ENCODE measurements around the gene MACROD1. TPM values are rescaled to one million over a fixed set of nuclear protein-coding genes. Genes with fewer than 3 reads are reported as not detected.

Gene MACROD1
- total RNA-seq (2014; rRNA removed; shearing (Covaris generic)) (21.0 and 403 TPM in 2 replicates), polyA plus RNA-seq (2016; fragmentation: Nextera tagmentation; extraction: Ambion mirVana) (18.6 and 21.2 TPM in 2 replicates)

- Histone ChIP-seq H3K9me3 (ENCODE audit: low read depth) (no peaks in the 10 kb centered on the region), H3K27ac (no peak within 1 kb of the TSS), H4K20me1 (ENCODE audit: insufficient read depth) (no peaks in the 10 kb centered on the region), H3K4me2 (ENCODE audit: unreplicated experiment) (peak within 1 kb of the TSS; percentile 64), H3F3A (ENCODE audit: insufficient read depth) (no peaks in the 10 kb centered on the region), H3K9ac (peak within 1 kb of the TSS; percentile 67), H3K4me1 (ENCODE audit: insufficient read depth) (peaks cover 3% of the 10 kb centered on the region; the same call in 1 of the 2 replicates), H2AFZ (peak within 1 kb of the TSS; percentile 86), H3K36me3 (ENCODE audit: low read depth) (no peaks in the 10 kb centered on the region), H3K79me2 (ENCODE audit: insufficient read depth) (no peaks in the 10 kb centered on the region), H3K4me3 (peak within 1 kb of the TSS; percentile 76), H3K27me3 (replicated peaks; ENCODE audit: insufficient read depth) (no peaks in the 10 kb centered on the region), H3K9me2 (ENCODE audit: insufficient read depth) (no peaks in the 10 kb centered on the region)
- peak; percentile 95 for DNase-seq
- TF ChIP-seq EZH2 (IDR thresholded peaks at IDR 0.05; ENCODE audit: insufficient read depth, poor library complexity, severe bottlenecking): no peak
- no peak for TF ChIP-seq EZH2phosphoT487 (IDR thresholded peaks at IDR 0.05; ENCODE audit: insufficient read depth, low read depth)
- in situ Hi-C loops (cut with MboI): no loop called here
- 1 to 2% methylated on average over 53 to 57 of the region's 92 CpGs for WGBS, 2 experiments (ENCODE audit: low coverage in 1 of 2, low lambda C conversion rate in 2 of 2, missing lambda C conversion rate in 2 of 2)
Measured at GRCh38 chr11:64165842-64166635, at the start of gene MACROD1. TSS of gene MACROD1 (minus strand) at chr11:64166113. CDS start at chr11:64165994, 119 bp downstream.

- H3K4me1 ChIP-seq (ENCODE audit: insufficient read depth): peaks cover 21% of the 10 kb centered on the region
- WGBS, 2 experiments (ENCODE audit: low coverage in 1 of 2, low lambda C conversion rate in 2 of 2, missing lambda C conversion rate in 2 of 2): 84 to 97% methylated on average over 13 to 30 of the region's 30 CpGs
- H3K79me2 ChIP-seq (ENCODE audit: insufficient read depth): no peaks in the 10 kb centered on the region
- no peak overlapping the region for H2AFZ ChIP-seq
- H3K9me3 ChIP-seq (ENCODE audit: low read depth): no peaks in the 10 kb centered on the region
- H3K36me3 ChIP-seq (ENCODE audit: low read depth): no peaks in the 10 kb centered on the region
- peaks cover 18% of the 10 kb centered on the region for H3F3A ChIP-seq (ENCODE audit: insufficient read depth)
- no peak overlapping the region for H3K4me3 ChIP-seq
- no peaks in the 10 kb centered on the region for H4K20me1 ChIP-seq (ENCODE audit: insufficient read depth)
- in situ Hi-C loops (cut with MboI): no loop called here
- no peaks in the 10 kb centered on the region for H3K27me3 ChIP-seq (replicated peaks; ENCODE audit: insufficient read depth)
- no peak for DNase-seq
- TF ChIP-seq EZH2phosphoT487 (IDR thresholded peaks at IDR 0.05; ENCODE audit: insufficient read depth, low read depth) (no peak), EZH2 (IDR thresholded peaks at IDR 0.05; ENCODE audit: insufficient read depth, poor library complexity, severe bottlenecking) (no peak)
- H3K27ac ChIP-seq: no peak overlapping the region
- H3K4me2 ChIP-seq (ENCODE audit: unreplicated experiment): no peak overlapping the region
- no peaks in the 10 kb centered on the region for H3K9me2 ChIP-seq (ENCODE audit: insufficient read depth)
- H3K9ac ChIP-seq: no peak overlapping the region
Measured at GRCh38 chr11:64211181-64211872, 45.4 kb upstream of the MACROD1 start.

- Histone ChIP-seq H3K27ac (no peak overlapping the region), H3F3A (ENCODE audit: insufficient read depth) (peaks cover 20% of the 10 kb centered on the region), H3K4me3 (no peak overlapping the region), H3K79me2 (ENCODE audit: insufficient read depth) (no peaks in the 10 kb centered on the region), H3K27me3 (replicated peaks; ENCODE audit: insufficient read depth) (no peaks in the 10 kb centered on the region), H2AFZ (no peak overlapping the region), H3K4me1 (ENCODE audit: insufficient read depth) (peaks cover 19% of the 10 kb centered on the region), H3K36me3 (ENCODE audit: low read depth) (no peaks in the 10 kb centered on the region), H3K9me3 (ENCODE audit: low read depth) (no peaks in the 10 kb centered on the region), H4K20me1 (ENCODE audit: insufficient read depth) (no peaks in the 10 kb centered on the region), H3K9ac (no peak overlapping the region), H3K4me2 (ENCODE audit: unreplicated experiment) (no peak overlapping the region), H3K9me2 (ENCODE audit: insufficient read depth) (no peaks in the 10 kb centered on the region)
- no peak for DNase-seq
- in situ Hi-C loops (cut with MboI): no loop called here
- TF ChIP-seq EZH2 (IDR thresholded peaks at IDR 0.05; ENCODE audit: insufficient read depth, poor library complexity, severe bottlenecking) (no peak), EZH2phosphoT487 (IDR thresholded peaks at IDR 0.05; ENCODE audit: insufficient read depth, low read depth) (no peak)
- 94 to 96% methylated on average over 18 to 24 of the region's 24 CpGs for WGBS, 2 experiments (ENCODE audit: low coverage in 1 of 2, low lambda C conversion rate in 2 of 2, missing lambda C conversion rate in 2 of 2)
Measured at GRCh38 chr11:64210301-64211020, 44.5 kb upstream of the MACROD1 start.

GRCh38 chr11:64209563-64209843 lies 43.6 kb upstream of the MACROD1 start:
- H3K79me2 ChIP-seq (ENCODE audit: insufficient read depth): no peaks in the 10 kb centered on the region
- H3K9me3 ChIP-seq (ENCODE audit: low read depth): no peaks in the 10 kb centered on the region
- in situ Hi-C loops (cut with MboI): no loop called here
- 94 to 100% methylated on average over 6 to 8 of the region's 8 CpGs for WGBS, 2 experiments (ENCODE audit: low coverage in 1 of 2, low lambda C conversion rate in 2 of 2, missing lambda C conversion rate in 2 of 2)
- peaks cover 10% of the 10 kb centered on the region for H3K4me1 ChIP-seq (ENCODE audit: insufficient read depth)
- H3K9me2 ChIP-seq (ENCODE audit: insufficient read depth): no peaks in the 10 kb centered on the region
- H2AFZ ChIP-seq: no peak overlapping the region
- H3K9ac ChIP-seq: no peak overlapping the region
- H3K36me3 ChIP-seq (ENCODE audit: low read depth): no peaks in the 10 kb centered on the region
- no peak for DNase-seq
- no peaks in the 10 kb centered on the region for H3K27me3 ChIP-seq (replicated peaks; ENCODE audit: insufficient read depth)
- H4K20me1 ChIP-seq (ENCODE audit: insufficient read depth): no peaks in the 10 kb centered on the region
- H3K4me3 ChIP-seq: no peak overlapping the region
- no peak overlapping the region for H3K4me2 ChIP-seq (ENCODE audit: unreplicated experiment)
- H3K27ac ChIP-seq: no peak overlapping the region
- TF ChIP-seq EZH2 (IDR thresholded peaks at IDR 0.05; ENCODE audit: insufficient read depth, poor library complexity, severe bottlenecking) (no peak), EZH2phosphoT487 (IDR thresholded peaks at IDR 0.05; ENCODE audit: insufficient read depth, low read depth) (no peak)
- peaks cover 13% of the 10 kb centered on the region for H3F3A ChIP-seq (ENCODE audit: insufficient read depth)

All from GM23248 (cell line).